ENCODE data around the gene HSD17B3.

The HSD17B3 gene

GRCh38 chr9:96289392-96289791 is 12.6 kb downstream of the HSD17B3 start:
- no peaks in the 10 kb centered on the region for H3K79me2 ChIP-seq (ENCODE audit: insufficient read depth, low read length)
- no peaks in the 10 kb centered on the region for H3K9me2 ChIP-seq (replicated peaks; ENCODE audit: low read depth, low read length)
- H3K4me1 ChIP-seq (ENCODE audit: insufficient read depth, low read length, poor library complexity, severe bottlenecking), result no peaks in the 10 kb centered on the region
- no peak overlapping the region for H3K9ac ChIP-seq (ENCODE audit: low read depth, low read length, poor library complexity, severe bottlenecking)
- no peak overlapping the region for H2AFZ ChIP-seq (ENCODE audit: low read length)
- H3K27me3 ChIP-seq (ENCODE audit: insufficient read depth, low read length, poor library complexity, severe bottlenecking), result no peaks in the 10 kb centered on the region
- H3K36me3 ChIP-seq (ENCODE audit: insufficient read depth, low read length), result no peaks in the 10 kb centered on the region
- no peak overlapping the region for H3K4me2 ChIP-seq (ENCODE audit: low read depth, low read length, poor library complexity, severe bottlenecking)
- H4K20me1 ChIP-seq (ENCODE audit: insufficient read depth, low read length, poor library complexity, severe bottlenecking), result no peaks in the 10 kb centered on the region
- H3K9me3 ChIP-seq (ENCODE audit: insufficient read depth, low read depth, low read length), result no peaks in the 10 kb centered on the region; the same call in 1 of the 2 replicates
- no peak overlapping the region for H3K4me3 ChIP-seq (ENCODE audit: low read length, poor library complexity, severe bottlenecking)
- TF ChIP-seq CTCF (conservative IDR thresholded peaks at IDR 0.05; ENCODE audit: low read length) (no peak), EZH2phosphoT487 (IDR thresholded peaks at IDR 0.05; ENCODE audit: borderline replicate concordance) (no peak)
- no peaks in the 10 kb centered on the region for H3F3A ChIP-seq (ENCODE audit: low read depth)

- no peak for TF ChIP-seq CTCF (conservative IDR thresholded peaks at IDR 0.05; ENCODE audit: low read length)
- no peak for TF ChIP-seq EZH2phosphoT487 (IDR thresholded peaks at IDR 0.05; ENCODE audit: borderline replicate concordance)
- Histone ChIP-seq H3K9ac (ENCODE audit: low read depth, low read length, poor library complexity, severe bottlenecking) (no peak overlapping the region), H3K4me1 (ENCODE audit: insufficient read depth, low read length, poor library complexity, severe bottlenecking) (no peaks in the 10 kb centered on the region), H3K4me2 (ENCODE audit: low read depth, low read length, poor library complexity, severe bottlenecking) (no peak overlapping the region), H3K9me2 (replicated peaks; ENCODE audit: low read depth, low read length) (no peaks in the 10 kb centered on the region), H3K9me3 (ENCODE audit: insufficient read depth, low read depth, low read length) (peaks cover 2% of the 10 kb centered on the region; the same call in 1 of the 2 replicates), H2AFZ (ENCODE audit: low read length) (no peak overlapping the region), H3F3A (ENCODE audit: low read depth) (no peaks in the 10 kb centered on the region), H3K36me3 (ENCODE audit: insufficient read depth, low read length) (no peaks in the 10 kb centered on the region), H4K20me1 (ENCODE audit: insufficient read depth, low read length, poor library complexity, severe bottlenecking) (no peaks in the 10 kb centered on the region), H3K27me3 (ENCODE audit: insufficient read depth, low read length, poor library complexity, severe bottlenecking) (no peaks in the 10 kb centered on the region), H3K4me3 (ENCODE audit: low read length, poor library complexity, severe bottlenecking) (no peak overlapping the region), H3K79me2 (ENCODE audit: insufficient read depth, low read length) (no peaks in the 10 kb centered on the region)
Measured at GRCh38 chr9:96281641-96282040, 20.3 kb downstream of the HSD17B3 start.

GRCh38 chr9:96279932-96280331 is 22.0 kb downstream of the HSD17B3 start:
- Histone ChIP-seq H4K20me1 (ENCODE audit: insufficient read depth, low read length, poor library complexity, severe bottlenecking) (no peaks in the 10 kb centered on the region), H3K27me3 (ENCODE audit: insufficient read depth, low read length, poor library complexity, severe bottlenecking) (no peaks in the 10 kb centered on the region), H3K9me2 (replicated peaks; ENCODE audit: low read depth, low read length) (no peaks in the 10 kb centered on the region), H3K4me3 (ENCODE audit: low read length, poor library complexity, severe bottlenecking) (no peak overlapping the region), H3K4me1 (ENCODE audit: insufficient read depth, low read length, poor library complexity, severe bottlenecking) (no peaks in the 10 kb centered on the region), H3K36me3 (ENCODE audit: insufficient read depth, low read length) (no peaks in the 10 kb centered on the region), H3K9me3 (ENCODE audit: insufficient read depth, low read depth, low read length) (peaks cover 3% of the 10 kb centered on the region; the same call in 1 of the 2 replicates), H3K9ac (ENCODE audit: low read depth, low read length, poor library complexity, severe bottlenecking) (no peak overlapping the region), H2AFZ (ENCODE audit: low read length) (no peak overlapping the region), H3K79me2 (ENCODE audit: insufficient read depth, low read length) (no peaks in the 10 kb centered on the region), H3K4me2 (ENCODE audit: low read depth, low read length, poor library complexity, severe bottlenecking) (no peak overlapping the region), H3F3A (ENCODE audit: low read depth) (no peaks in the 10 kb centered on the region)
- TF ChIP-seq CTCF (conservative IDR thresholded peaks at IDR 0.05; ENCODE audit: low read length) (no peak), EZH2phosphoT487 (IDR thresholded peaks at IDR 0.05; ENCODE audit: borderline replicate concordance) (no peak)
